Measurements from ENCODE around the gene PDAP1. TPM values are rescaled to one million over a fixed set of nuclear protein-coding genes. Genes with fewer than 3 reads are reported as not detected.

PDAP1 gene
- total and polyA plus RNA-seq, 2 of the 8 experiments (the other 6 are each of a cell fraction or from before 2014, with no cell fraction given) = 26.6 to 169 TPM

- H4K91ac ChIP-seq (replicated peaks; ENCODE audit: insufficient read length, low read length) = no peak overlapping the region
- H4K8ac ChIP-seq (ENCODE audit: extremely low read depth, insufficient read depth, low read length) = no peak overlapping the region
- H2BK5ac ChIP-seq (ENCODE audit: low read depth, low read length) = no peak overlapping the region
- no peak overlapping the region for H2BK120ac ChIP-seq (replicated peaks; ENCODE audit: low read depth, low read length)
- H3K14ac ChIP-seq (ENCODE audit: insufficient read length) = no peak overlapping the region
- H3K23ac ChIP-seq (ENCODE audit: insufficient read length) = no peak overlapping the region
- H2AK5ac ChIP-seq (ENCODE audit: low read depth, low read length) = no peak overlapping the region
- H3K79me1 ChIP-seq (ENCODE audit: low read depth, low read length) = peaks cover 9% of the 10 kb centered on the region
- H2BK12ac ChIP-seq (ENCODE audit: low read depth, low read length) = no peak overlapping the region
- H3K56ac ChIP-seq (replicated peaks; ENCODE audit: insufficient read length, low read depth, low read length) = no peak overlapping the region
- CTCF ChIA-PET (ENCODE audit: partially characterized antibody) = no interaction called here
- no peak for FAIRE-seq
- H2BK20ac ChIP-seq (ENCODE audit: low read length) = no peak overlapping the region
- H3K4ac ChIP-seq (replicated peaks; ENCODE audit: insufficient read length, low read depth, low read length) = no peak overlapping the region
- no peak for DNase-seq (ENCODE audit: low read depth in 1 of 2, low spot score in 2 of 2)
- H3K9me3 ChIP-seq (ENCODE audit: insufficient read depth in 2 of 2, low read depth in 1 of 2, low read length in 1 of 2) = no peaks in the 10 kb centered on the region
- TF ChIP-seq CHD1 (IDR thresholded peaks at IDR 0.05; ENCODE audit: low read depth, low read length) (no peak), CEBPB (IDR thresholded peaks at IDR 0.05; ENCODE audit: low read depth, low read length) (peak; percentile 74), HDAC2 (IDR thresholded peaks at IDR 0.05; ENCODE audit: borderline replicate concordance in 1 of 2, low read depth in 2 of 2, low read length in 2 of 2) (no peak), CTBP2 (IDR thresholded peaks at IDR 0.05; ENCODE audit: borderline replicate concordance, insufficient read depth, insufficient read length, low read length) (no peak), TEAD4 (IDR thresholded peaks at IDR 0.05; ENCODE audit: low read depth, low read length) (no peak), GABPA (IDR thresholded peaks at IDR 0.05; ENCODE audit: borderline replicate concordance, insufficient read depth, low read length) (no peak)
- no peak overlapping the region for H3K18ac ChIP-seq (ENCODE audit: extremely low read depth, low read length)
- 85% methylated on average over 9 of the region's 9 CpGs; no CpG with 5 or more reads in 1 of the 2 experiments for WGBS, 2 experiments (ENCODE audit: extremely low coverage in 1 of 2, insufficient coverage in 1 of 2, insufficient read length in 1 of 2, insufficient replicate concordance in 2 of 2, low coverage in 1 of 2, low lambda C conversion rate in 2 of 2, missing lambda C conversion rate in 1 of 2)
- H3K79me2 ChIP-seq (ENCODE audit: control insufficient read depth in 1 of 2, insufficient read depth in 2 of 2, low read length in 2 of 2) = peaks cover 12 to 51% of the 10 kb centered on the region in 2 experiments
- H3K27ac ChIP-seq (ENCODE audit: low read depth, low read length) = no peak overlapping the region
- peaks cover 12 to 33% (median 18%) of the 10 kb centered on the region in 4 experiments for H3K36me3 ChIP-seq (ENCODE audit: control insufficient read depth in 2 of 4, insufficient read depth in 4 of 4, low read length in 3 of 4)
- peak overlapping the region in 2 of 4 experiments; percentile 5 to 27; a peak in 2 of 7 replicates for H3K9ac ChIP-seq (replicated peaks in 1 of 4; ENCODE audit: extremely low read depth in 1 of 4, low read depth in 3 of 4, low read length in 3 of 4)
- H3K23me2 ChIP-seq (ENCODE audit: low read depth, low read length) = peaks cover 4% of the 10 kb centered on the region
- no peak overlapping the region for H4K5ac ChIP-seq (ENCODE audit: insufficient read length, low read depth, low read length)
- peak overlapping the region; percentile 85 to 88 for H3K4me2 ChIP-seq (ENCODE audit: insufficient read depth in 1 of 2, low read depth in 2 of 2, low read length in 2 of 2)
- H4K20me1 ChIP-seq (replicated peaks in 1 of 2; ENCODE audit: control insufficient read depth in 1 of 2, insufficient read depth in 2 of 2, low read length in 2 of 2) = peaks cover 17 to 18% of the 10 kb centered on the region in 2 experiments
- no peaks in the 10 kb centered on the region for H3K27me3 ChIP-seq (replicated peaks in 1 of 4; ENCODE audit: control insufficient read depth in 3 of 4, extremely low read depth in 1 of 4, insufficient read depth in 3 of 4, low read length in 3 of 4)
- peak overlapping the region in 3 of 4 experiments; percentile 87 to 95 (median 90); a peak in 6 of 8 replicates for H3K4me3 ChIP-seq (ENCODE audit: extremely low read depth in 1 of 4, insufficient read depth in 2 of 4, low read depth in 3 of 4, low read length in 4 of 4)
- no peak overlapping the region for H2BK15ac ChIP-seq (ENCODE audit: low read length)
- no peak overlapping the region for H2AFZ ChIP-seq (ENCODE audit: low read length)
- H3K4me1 ChIP-seq (replicated peaks in 1 of 4; ENCODE audit: control insufficient read depth in 3 of 4, insufficient read depth in 4 of 4, low read length in 3 of 4) = peaks cover 0 to 12% (median 6%) of the 10 kb centered on the region in 4 experiments; a peak in 5 of 7 replicates
- POLR2A ChIA-PET (ENCODE audit: partially characterized antibody) = interaction anchor here (0.7 to 7.3 kb wide), 11 partner anchors 9 to 191 kb away, joined by 3 to 51 read pairs (median 6); partner anchors contain the start of genes ATP5MF, BUD31 and PDAP1
Observed at GRCh38 chr7:99440195-99440594, 31.8 kb upstream of the PDAP1 start.
